NB4 (cell line): ENCODE data around the gene KRTAP5-9.

ENCODE experiments used
- POLR2A ChIP-seq: IDR thresholded peaks from 2 replicates; pipeline ENCODE4 v1.6.1; 2011; ENCODE audit warnings: mild to moderate bottlenecking; ENCODE audit not compliant: insufficient read length; ENCODE audit errors: extremely low read depth
- TF ChIP-seq, protein P1 (sequence below): IDR thresholded peaks from one replicate; pipeline ENCODE4 v1.5.1; 2012; ENCODE audit warnings: low read depth, low read length

DNA sequence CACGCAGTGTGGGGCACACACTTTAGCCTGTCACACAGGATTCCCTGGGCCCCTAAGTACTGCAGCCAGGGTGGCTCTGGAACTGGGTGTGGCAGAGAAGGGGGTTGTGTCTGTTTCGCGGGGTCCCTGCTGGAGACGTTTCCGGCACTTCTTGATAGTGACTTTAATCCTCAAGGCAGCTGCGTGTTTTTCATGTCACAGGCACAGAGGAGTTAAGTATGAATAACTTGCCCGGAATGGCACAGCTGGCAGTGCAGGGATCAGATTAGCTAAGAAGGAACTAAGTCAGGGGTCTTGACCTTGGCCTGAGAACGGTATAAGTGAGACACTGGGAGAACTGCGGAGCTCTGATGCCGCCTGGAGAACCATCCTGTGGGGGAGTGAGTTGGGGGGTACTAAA, 28.7 kb upstream of the KRTAP5-9 start:
- TF ChIP-seq, protein P1, sequence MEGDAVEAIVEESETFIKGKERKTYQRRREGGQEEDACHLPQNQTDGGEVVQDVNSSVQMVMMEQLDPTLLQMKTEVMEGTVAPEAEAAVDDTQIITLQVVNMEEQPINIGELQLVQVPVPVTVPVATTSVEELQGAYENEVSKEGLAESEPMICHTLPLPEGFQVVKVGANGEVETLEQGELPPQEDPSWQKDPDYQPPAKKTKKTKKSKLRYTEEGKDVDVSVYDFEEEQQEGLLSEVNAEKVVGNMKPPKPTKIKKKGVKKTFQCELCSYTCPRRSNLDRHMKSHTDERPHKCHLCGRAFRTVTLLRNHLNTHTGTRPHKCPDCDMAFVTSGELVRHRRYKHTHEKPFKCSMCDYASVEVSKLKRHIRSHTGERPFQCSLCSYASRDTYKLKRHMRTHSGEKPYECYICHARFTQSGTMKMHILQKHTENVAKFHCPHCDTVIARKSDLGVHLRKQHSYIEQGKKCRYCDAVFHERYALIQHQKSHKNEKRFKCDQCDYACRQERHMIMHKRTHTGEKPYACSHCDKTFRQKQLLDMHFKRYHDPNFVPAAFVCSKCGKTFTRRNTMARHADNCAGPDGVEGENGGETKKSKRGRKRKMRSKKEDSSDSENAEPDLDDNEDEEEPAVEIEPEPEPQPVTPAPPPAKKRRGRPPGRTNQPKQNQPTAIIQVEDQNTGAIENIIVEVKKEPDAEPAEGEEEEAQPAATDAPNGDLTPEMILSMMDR, result no peak
- TF ChIP-seq POLR2A, result no peak
